ENCODE results near the gene CCNK.

CCNK gene

DNA sequence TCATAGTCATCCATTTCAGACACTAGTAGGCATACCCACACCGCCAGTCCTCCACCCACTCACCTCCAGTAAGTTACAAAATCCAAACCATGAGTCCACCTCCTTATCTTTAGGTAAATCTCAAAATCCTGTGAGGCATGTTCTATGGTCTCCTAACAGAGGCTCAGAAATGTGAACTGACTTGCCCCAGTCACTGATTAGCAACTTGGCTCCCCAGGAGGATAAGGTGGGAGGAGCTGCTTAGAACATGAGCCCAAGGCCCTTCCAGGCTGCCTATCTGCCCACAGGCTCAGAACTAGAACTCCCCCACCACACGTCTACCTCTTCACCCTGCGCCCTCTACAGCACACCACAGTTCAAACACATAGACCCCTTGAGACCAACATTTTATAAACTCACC, 20.4 kb upstream of the CCNK start:
- TF ChIP-seq SNAI2 (CRISPR knock-in tag; IDR thresholded peaks at IDR 0.05), result no peak
- TF ChIP-seq, protein P1, sequence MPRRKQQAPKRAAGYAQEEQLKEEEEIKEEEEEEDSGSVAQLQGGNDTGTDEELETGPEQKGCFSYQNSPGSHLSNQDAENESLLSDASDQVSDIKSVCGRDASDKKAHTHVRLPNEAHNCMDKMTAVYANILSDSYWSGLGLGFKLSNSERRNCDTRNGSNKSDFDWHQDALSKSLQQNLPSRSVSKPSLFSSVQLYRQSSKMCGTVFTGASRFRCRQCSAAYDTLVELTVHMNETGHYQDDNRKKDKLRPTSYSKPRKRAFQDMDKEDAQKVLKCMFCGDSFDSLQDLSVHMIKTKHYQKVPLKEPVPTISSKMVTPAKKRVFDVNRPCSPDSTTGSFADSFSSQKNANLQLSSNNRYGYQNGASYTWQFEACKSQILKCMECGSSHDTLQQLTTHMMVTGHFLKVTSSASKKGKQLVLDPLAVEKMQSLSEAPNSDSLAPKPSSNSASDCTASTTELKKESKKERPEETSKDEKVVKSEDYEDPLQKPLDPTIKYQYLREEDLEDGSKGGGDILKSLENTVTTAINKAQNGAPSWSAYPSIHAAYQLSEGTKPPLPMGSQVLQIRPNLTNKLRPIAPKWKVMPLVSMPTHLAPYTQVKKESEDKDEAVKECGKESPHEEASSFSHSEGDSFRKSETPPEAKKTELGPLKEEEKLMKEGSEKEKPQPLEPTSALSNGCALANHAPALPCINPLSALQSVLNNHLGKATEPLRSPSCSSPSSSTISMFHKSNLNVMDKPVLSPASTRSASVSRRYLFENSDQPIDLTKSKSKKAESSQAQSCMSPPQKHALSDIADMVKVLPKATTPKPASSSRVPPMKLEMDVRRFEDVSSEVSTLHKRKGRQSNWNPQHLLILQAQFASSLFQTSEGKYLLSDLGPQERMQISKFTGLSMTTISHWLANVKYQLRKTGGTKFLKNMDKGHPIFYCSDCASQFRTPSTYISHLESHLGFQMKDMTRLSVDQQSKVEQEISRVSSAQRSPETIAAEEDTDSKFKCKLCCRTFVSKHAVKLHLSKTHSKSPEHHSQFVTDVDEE (CRISPR knock-in tag; IDR thresholded peaks at IDR 0.05), result no peak
- no peak for TF ChIP-seq RARB (CRISPR knock-in tag; IDR thresholded peaks at IDR 0.05)
- no peak for TF ChIP-seq ZC3H10 (CRISPR knock-in tag; IDR thresholded peaks at IDR 0.05)
- no peak for TF ChIP-seq TOX (CRISPR knock-in tag; IDR thresholded peaks at IDR 0.05; ENCODE audit: borderline replicate concordance)
- TF ChIP-seq PPARA (CRISPR knock-in tag; IDR thresholded peaks at IDR 0.05; ENCODE audit: borderline replicate concordance), result no peak
- TF ChIP-seq ZFP30 (CRISPR knock-in tag; IDR thresholded peaks at IDR 0.05), result no peak
- TF ChIP-seq ARNTL (CRISPR knock-in tag; IDR thresholded peaks at IDR 0.05; ENCODE audit: borderline replicate concordance, low read depth), result no peak
- no peak for TF ChIP-seq ISL1 (CRISPR knock-in tag; IDR thresholded peaks at IDR 0.05)
- no peak for TF ChIP-seq CSDC2 (CRISPR knock-in tag; IDR thresholded peaks at IDR 0.05)
- no peak for TF ChIP-seq ZNF8 (CRISPR knock-in tag; IDR thresholded peaks at IDR 0.05)
- TF ChIP-seq, protein P2, sequence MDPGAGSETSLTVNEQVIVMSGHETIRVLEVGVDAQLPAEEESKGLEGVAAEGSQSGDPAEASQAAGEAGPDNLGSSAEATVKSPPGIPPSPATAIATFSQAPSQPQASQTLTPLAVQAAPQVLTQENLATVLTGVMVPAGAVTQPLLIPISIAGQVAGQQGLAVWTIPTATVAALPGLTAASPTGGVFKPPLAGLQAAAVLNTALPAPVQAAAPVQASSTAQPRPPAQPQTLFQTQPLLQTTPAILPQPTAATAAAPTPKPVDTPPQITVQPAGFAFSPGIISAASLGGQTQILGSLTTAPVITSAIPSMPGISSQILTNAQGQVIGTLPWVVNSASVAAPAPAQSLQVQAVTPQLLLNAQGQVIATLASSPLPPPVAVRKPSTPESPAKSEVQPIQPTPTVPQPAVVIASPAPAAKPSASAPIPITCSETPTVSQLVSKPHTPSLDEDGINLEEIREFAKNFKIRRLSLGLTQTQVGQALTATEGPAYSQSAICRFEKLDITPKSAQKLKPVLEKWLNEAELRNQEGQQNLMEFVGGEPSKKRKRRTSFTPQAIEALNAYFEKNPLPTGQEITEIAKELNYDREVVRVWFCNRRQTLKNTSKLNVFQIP (CRISPR knock-in tag; IDR thresholded peaks at IDR 0.05; ENCODE audit: borderline replicate concordance, low read depth), result no peak
- no peak for TF ChIP-seq ZNF565 (CRISPR knock-in tag; conservative IDR thresholded peaks at IDR 0.05; ENCODE audit: low read depth)
- TF ChIP-seq ZNF70 (CRISPR knock-in tag; IDR thresholded peaks at IDR 0.05), result no peak
- TF ChIP-seq, protein P3, sequence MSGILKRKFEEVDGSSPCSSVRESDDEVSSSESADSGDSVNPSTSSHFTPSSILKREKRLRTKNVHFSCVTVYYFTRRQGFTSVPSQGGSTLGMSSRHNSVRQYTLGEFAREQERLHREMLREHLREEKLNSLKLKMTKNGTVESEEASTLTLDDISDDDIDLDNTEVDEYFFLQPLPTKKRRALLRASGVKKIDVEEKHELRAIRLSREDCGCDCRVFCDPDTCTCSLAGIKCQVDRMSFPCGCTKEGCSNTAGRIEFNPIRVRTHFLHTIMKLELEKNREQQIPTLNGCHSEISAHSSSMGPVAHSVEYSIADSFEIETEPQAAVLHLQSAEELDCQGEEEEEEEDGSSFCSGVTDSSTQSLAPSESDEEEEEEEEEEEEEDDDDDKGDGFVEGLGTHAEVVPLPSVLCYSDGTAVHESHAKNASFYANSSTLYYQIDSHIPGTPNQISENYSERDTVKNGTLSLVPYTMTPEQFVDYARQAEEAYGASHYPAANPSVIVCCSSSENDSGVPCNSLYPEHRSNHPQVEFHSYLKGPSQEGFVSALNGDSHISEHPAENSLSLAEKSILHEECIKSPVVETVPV (CRISPR knock-in tag; IDR thresholded peaks at IDR 0.05), result no peak
- TF ChIP-seq, protein P4, sequence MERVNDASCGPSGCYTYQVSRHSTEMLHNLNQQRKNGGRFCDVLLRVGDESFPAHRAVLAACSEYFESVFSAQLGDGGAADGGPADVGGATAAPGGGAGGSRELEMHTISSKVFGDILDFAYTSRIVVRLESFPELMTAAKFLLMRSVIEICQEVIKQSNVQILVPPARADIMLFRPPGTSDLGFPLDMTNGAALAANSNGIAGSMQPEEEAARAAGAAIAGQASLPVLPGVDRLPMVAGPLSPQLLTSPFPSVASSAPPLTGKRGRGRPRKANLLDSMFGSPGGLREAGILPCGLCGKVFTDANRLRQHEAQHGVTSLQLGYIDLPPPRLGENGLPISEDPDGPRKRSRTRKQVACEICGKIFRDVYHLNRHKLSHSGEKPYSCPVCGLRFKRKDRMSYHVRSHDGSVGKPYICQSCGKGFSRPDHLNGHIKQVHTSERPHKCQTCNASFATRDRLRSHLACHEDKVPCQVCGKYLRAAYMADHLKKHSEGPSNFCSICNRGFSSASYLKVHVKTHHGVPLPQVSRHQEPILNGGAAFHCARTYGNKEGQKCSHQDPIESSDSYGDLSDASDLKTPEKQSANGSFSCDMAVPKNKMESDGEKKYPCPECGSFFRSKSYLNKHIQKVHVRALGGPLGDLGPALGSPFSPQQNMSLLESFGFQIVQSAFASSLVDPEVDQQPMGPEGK (CRISPR knock-in tag; IDR thresholded peaks at IDR 0.05; ENCODE audit: borderline replicate concordance), result no peak
- TF ChIP-seq TCF4 (CRISPR knock-in tag; IDR thresholded peaks at IDR 0.05; ENCODE audit: borderline replicate concordance), result no peak
- no peak for TF ChIP-seq GLIS3 (CRISPR knock-in tag; IDR thresholded peaks at IDR 0.05)
- no peak for TF ChIP-seq ESRRG (CRISPR knock-in tag; IDR thresholded peaks at IDR 0.05)
- ATAC-seq, result no peak

DNA sequence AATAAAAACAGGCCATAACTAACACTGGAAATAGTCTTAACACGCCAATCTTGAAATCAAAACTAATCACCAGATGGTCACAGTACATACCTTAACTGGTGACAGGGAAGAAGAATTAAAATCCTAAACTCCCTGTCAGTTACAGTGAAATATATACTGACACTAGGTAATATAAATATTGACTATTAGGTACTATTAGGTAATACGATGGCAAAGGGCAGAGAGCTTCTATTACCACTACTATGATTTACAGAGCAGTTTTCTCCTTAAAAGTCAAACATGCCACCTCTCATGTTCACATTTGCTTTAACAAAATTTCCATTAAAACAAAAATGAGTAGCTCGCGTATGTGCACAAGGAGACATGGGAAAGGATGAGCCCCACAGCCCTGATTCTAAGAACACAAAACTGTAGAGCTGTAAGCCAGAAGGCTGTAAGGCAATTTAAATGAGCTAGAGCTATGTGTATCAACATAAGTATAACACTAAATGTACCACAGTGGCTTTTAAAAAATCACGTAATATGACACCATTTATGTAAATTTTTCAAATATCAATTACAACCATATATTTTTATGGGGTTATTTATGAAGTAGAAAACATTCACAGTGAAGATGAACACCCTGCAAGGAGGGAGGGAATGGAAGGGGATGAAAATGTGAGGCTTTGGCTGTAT, 19.7 kb upstream of the CCNK start:
- TF ChIP-seq, protein P3 (CRISPR knock-in tag; IDR thresholded peaks at IDR 0.05), result no peak
- TF ChIP-seq, protein P5, sequence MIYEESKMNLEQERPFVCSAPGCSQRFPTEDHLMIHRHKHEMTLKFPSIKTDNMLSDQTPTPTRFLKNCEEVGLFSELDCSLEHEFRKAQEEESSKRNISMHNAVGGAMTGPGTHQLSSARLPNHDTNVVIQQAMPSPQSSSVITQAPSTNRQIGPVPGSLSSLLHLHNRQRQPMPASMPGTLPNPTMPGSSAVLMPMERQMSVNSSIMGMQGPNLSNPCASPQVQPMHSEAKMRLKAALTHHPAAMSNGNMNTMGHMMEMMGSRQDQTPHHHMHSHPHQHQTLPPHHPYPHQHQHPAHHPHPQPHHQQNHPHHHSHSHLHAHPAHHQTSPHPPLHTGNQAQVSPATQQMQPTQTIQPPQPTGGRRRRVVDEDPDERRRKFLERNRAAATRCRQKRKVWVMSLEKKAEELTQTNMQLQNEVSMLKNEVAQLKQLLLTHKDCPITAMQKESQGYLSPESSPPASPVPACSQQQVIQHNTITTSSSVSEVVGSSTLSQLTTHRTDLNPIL (CRISPR knock-in tag; IDR thresholded peaks at IDR 0.05; ENCODE audit: low read depth), result no peak
- TF ChIP-seq OSR1 (CRISPR knock-in tag; IDR thresholded peaks at IDR 0.05), result no peak
- no peak for TF ChIP-seq SNAI2 (CRISPR knock-in tag; IDR thresholded peaks at IDR 0.05)
- TF ChIP-seq ZFP3 (CRISPR knock-in tag; IDR thresholded peaks at IDR 0.05), result no peak
- TF ChIP-seq, protein P1 (CRISPR knock-in tag; IDR thresholded peaks at IDR 0.05), result no peak
- TF ChIP-seq ISL1 (CRISPR knock-in tag; IDR thresholded peaks at IDR 0.05), result no peak
- TF ChIP-seq ESRRG (CRISPR knock-in tag; IDR thresholded peaks at IDR 0.05), result no peak
- TF ChIP-seq ZNF8 (CRISPR knock-in tag; IDR thresholded peaks at IDR 0.05), result no peak
- no peak for TF ChIP-seq TCF4 (CRISPR knock-in tag; IDR thresholded peaks at IDR 0.05; ENCODE audit: borderline replicate concordance)
- TF ChIP-seq CSDC2 (CRISPR knock-in tag; IDR thresholded peaks at IDR 0.05), result no peak
- no peak for TF ChIP-seq ZFP30 (CRISPR knock-in tag; IDR thresholded peaks at IDR 0.05)
- no peak for TF ChIP-seq ARNTL (CRISPR knock-in tag; IDR thresholded peaks at IDR 0.05; ENCODE audit: borderline replicate concordance, low read depth)
- TF ChIP-seq, protein P4 (CRISPR knock-in tag; IDR thresholded peaks at IDR 0.05; ENCODE audit: borderline replicate concordance), result no peak
- no peak for ATAC-seq

Data from SK-N-SH treated with all-trans-retinoic acid at 6 μM for 48 hours (cell line).